ENCODE measurements around the gene MYO1C. TPM values are rescaled to one million over a fixed set of nuclear protein-coding genes. Genes with fewer than 3 reads are reported as not detected.
"Not testable (repeated sequence)": the region's sequence is repeated elsewhere in the genome, so short reads cannot be mapped to it uniquely, and the experiment has no call there.

The MYO1C gene, protein sequence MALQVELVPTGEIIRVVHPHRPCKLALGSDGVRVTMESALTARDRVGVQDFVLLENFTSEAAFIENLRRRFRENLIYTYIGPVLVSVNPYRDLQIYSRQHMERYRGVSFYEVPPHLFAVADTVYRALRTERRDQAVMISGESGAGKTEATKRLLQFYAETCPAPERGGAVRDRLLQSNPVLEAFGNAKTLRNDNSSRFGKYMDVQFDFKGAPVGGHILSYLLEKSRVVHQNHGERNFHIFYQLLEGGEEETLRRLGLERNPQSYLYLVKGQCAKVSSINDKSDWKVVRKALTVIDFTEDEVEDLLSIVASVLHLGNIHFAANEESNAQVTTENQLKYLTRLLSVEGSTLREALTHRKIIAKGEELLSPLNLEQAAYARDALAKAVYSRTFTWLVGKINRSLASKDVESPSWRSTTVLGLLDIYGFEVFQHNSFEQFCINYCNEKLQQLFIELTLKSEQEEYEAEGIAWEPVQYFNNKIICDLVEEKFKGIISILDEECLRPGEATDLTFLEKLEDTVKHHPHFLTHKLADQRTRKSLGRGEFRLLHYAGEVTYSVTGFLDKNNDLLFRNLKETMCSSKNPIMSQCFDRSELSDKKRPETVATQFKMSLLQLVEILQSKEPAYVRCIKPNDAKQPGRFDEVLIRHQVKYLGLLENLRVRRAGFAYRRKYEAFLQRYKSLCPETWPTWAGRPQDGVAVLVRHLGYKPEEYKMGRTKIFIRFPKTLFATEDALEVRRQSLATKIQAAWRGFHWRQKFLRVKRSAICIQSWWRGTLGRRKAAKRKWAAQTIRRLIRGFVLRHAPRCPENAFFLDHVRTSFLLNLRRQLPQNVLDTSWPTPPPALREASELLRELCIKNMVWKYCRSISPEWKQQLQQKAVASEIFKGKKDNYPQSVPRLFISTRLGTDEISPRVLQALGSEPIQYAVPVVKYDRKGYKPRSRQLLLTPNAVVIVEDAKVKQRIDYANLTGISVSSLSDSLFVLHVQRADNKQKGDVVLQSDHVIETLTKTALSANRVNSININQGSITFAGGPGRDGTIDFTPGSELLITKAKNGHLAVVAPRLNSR
- total RNA-seq: 9.0 TPM

- DNase-seq (ENCODE audit: low spot score in 2 of 2) (no peak), FAIRE-seq (no peak)
These were observed at the start of gene MYO1C for GRCh38 chr17:1492249-1493206. TSS of gene MYO1C (minus strand) at chr17:1492686. CDS start at chr17:1492487, 199 bp downstream.

- no peak for FAIRE-seq
- DNase-seq (ENCODE audit: low spot score in 2 of 2): no peak
These were observed 49.0 kb upstream of the MYO1C start for GRCh38 chr17:1541367-1541904.

DNA sequence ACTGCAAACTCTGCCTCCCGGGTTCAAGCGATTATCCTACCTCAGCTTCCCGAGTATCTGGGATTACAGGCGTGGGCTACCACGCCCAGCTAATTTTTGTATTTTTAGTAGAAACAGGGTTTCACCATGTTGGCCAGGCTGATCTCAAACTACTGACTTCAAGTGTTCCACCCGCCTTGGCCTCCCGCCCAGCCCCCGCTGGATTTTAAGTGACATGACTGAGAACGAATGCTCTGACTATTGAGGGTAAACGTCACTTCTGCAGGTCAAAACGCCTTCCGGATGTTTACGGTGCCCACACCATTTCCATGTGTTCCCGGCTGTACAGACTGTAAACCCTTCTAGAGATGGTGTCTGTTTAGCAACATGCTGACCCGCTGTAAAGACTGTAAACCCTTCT lies 47.3 kb upstream of the MYO1C start:
- DNase-seq (ENCODE audit: low spot score in 2 of 2) (no peak), FAIRE-seq (no peak)

DNA sequence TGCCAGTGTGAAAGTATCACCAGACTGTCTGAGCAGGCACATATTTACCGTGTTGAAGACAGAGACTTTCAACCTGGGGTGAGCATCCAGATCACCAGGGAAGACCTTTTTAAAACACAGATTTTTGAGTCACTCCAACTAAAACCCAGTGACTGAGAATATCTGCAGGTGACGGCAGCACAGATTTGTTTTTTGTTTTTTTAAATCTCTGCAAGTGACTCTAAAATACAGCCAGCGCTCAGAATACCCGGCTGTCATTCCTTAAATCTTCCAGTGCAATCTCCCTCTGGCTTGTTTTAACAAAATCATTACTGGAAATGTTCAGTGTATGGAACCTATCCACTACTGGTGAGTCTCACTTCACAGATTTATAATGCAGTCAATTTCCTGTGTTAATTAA lies 43.3 kb upstream of the MYO1C start:
- no peak for DNase-seq (ENCODE audit: low spot score in 2 of 2)
- no peak for FAIRE-seq

DNA sequence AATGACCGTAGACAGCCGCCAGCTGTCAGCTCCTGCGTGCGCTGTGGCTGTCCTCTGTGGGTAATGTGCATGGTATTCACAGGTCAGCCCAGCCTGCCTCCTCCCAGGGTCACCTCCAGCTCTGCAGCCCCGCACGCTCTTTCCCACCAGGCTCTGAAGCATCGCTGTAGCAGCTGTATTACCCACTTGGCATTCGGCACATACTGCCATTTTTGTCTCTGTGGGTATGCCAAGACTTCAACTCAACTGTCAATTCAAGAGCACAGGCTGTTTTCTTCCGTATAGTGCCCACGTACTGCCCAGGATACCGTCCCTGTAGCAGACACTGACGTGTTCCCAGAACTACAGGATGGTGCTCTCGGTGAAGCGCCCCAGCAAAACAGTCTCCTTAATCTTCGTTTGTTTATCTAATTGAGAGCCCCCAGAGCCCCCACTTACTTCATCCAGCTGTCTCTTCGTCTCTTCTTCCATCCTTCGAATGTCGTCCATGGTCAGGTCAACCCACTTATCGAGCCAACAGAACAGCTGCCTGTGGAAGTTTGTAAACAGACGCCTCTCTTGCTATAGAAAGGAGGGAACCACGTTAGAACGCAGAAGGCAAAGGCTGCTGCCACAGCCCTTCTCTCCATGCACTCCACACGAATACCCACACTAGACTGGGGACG lies 41.3 kb upstream of the MYO1C start:
- DNase-seq (ENCODE audit: low spot score in 2 of 2) (no peak), FAIRE-seq (no peak)

DNA sequence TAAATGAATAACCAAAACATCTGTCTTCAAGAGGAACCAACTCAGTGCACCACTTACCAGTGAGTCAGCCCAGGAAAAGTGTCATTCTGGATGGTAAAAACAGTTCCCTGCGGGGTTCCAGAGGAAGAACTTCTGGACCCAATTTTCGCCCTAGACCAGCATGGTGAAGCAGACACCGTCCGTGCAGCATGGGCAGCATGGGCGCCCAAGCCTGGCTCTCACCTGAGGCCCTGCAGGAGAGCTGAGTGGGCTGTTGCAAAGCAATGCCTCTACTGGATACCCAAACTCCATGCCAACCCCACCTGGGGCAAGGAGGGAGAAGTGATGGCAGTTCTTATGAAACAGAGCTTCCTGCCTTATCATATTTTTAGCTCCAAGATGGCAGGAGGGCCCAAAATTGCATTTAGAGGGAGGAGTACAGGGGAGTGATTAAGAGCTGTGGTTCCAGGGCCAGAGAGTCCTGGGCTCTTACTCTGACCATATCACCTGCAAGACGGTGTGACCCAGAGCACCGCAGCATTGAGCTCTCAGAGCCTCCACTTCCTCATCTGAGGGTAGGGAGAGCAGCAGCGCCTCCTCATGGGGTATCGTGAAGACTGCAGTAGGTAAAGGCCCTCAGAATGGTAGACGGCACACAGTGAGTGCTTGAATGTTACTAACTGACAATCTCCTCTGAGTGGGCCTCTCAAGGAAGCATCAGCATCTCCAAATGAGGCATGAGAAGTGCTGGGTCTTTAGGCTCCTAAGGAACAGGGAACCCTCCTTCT lies 40.5 kb upstream of the MYO1C start:
- DNase-seq (ENCODE audit: low spot score in 2 of 2) (no peak), FAIRE-seq (no peak)

DNA sequence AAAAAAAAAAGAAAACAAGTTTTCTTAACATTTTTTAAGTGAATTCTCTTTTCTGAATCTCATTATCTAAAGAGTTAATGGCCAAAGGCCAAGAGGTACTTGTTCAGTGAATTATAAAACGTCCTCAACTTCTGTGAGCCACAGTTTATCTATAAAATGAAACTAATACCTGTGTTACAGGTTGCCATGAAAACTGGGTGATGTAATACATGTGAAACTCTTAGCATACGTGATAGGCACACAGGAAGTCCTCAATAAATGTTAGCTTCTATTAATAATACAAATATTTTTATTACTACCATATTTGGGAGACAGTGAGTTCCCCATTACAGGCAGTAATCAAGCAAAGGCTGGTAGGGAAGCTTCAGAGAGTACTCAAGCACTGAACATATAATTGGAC lies 37.4 kb upstream of the MYO1C start:
- DNase-seq (ENCODE audit: low spot score in 2 of 2) (no peak), FAIRE-seq (no peak)

GRCh38 chr17:1526876-1527275 lies 34.4 kb upstream of the MYO1C start:
- FAIRE-seq: not testable (repeated sequence)

DNA sequence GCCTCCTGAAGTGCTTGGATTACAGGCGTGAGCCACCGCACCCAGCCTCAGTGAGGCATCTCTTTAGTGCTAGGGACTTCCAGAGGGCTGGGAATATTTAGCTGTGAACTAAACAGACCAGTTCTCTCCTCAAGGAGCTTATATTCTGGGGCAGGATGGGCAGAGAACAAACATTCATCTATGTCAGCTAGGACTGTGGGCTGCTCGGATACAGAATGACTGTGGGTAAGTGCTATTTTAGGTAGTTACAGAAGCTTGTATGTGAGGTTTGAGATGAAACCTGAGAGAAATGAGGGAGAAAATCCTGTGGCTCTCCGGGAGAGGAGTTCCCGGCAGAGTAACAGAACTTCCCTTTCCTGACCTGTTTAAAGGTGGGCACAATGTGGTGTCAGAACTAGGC lies 30.1 kb upstream of the MYO1C start:
- FAIRE-seq (no peak), DNase-seq (ENCODE audit: low spot score in 2 of 2) (no peak)

More at GRCh38 chr17:1526876-1527275, 34.4 kb upstream of the MYO1C start:
- not testable (repeated sequence) for DNase-seq (ENCODE audit: low spot score in 2 of 2)

DNA sequence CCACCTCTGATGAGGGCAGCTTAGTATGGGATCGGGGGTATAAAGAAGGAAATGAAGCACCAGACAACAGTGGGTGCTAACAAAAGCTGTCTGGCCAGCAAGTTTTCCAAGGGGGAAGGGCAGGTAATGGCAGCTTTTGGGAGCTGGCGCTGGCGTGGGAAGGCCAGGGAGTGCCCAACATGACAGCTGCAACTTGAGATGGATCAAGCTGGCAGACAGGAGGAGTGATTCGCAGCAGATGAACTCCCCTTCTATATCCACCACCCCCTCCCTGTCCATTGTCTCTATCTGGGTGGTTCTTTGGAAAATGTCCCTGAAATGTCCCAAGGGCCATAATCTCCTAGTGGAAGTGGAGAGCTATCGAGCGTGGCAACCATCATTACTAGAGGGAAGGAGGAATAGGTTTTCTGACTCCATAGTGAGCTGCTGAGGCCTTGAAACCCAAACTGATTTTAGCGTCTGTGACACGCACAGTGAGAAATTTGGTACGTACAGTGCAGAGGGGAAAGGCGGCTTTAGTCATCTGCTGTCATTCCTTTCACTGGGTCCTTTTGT lies 28.7 kb upstream of the MYO1C start:
- no peak for FAIRE-seq

DNA sequence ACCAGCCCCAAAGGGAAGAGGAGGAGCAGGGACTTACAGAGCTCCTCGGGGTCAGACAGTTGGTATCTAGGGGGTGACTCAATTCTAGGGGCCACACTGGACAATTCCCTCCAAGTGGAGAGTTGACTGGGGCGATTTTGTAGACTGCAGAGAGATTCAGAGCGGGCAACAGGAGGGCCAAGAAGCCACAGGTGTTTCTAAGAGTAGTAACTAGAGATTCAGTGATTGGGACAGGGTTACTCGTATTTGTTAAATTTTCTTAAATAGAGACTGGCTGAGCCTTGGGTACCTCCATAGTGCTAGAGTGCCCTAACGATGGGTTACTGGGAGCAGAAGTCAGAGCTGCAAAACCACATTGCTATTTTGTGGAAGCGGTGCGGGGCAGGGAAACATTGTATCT lies 27.2 kb upstream of the MYO1C start:
- FAIRE-seq: no peak

More for the DNA sequence above, 28.7 kb upstream of the MYO1C start:
- DNase-seq (ENCODE audit: low spot score in 2 of 2): no peak

GRCh38 chr17:1518410-1518809 lies 25.9 kb upstream of the MYO1C start:
- FAIRE-seq: no peak
- DNase-seq (ENCODE audit: low spot score in 2 of 2): no peak

More for the DNA sequence above, 27.2 kb upstream of the MYO1C start:
- DNase-seq (ENCODE audit: low spot score in 2 of 2): no peak

- no peak for FAIRE-seq
These were observed 24.1 kb upstream of the MYO1C start, which contains the start of gene INPP5K for GRCh38 chr17:1516388-1517161. TSS of gene INPP5K (minus strand) at chr17:1516612. CDS start at chr17:1516499, 113 bp downstream.

GRCh38 chr17:1515640-1516387 lies 23.3 kb upstream of the MYO1C start:
- FAIRE-seq: no peak
- peak; percentile 60 to 70 for DNase-seq (ENCODE audit: low spot score in 2 of 2)

More at GRCh38 chr17:1516388-1517161, 24.1 kb upstream of the MYO1C start, which contains the start of gene INPP5K:
- DNase-seq (ENCODE audit: low spot score in 2 of 2): peak; percentile 99

DNA sequence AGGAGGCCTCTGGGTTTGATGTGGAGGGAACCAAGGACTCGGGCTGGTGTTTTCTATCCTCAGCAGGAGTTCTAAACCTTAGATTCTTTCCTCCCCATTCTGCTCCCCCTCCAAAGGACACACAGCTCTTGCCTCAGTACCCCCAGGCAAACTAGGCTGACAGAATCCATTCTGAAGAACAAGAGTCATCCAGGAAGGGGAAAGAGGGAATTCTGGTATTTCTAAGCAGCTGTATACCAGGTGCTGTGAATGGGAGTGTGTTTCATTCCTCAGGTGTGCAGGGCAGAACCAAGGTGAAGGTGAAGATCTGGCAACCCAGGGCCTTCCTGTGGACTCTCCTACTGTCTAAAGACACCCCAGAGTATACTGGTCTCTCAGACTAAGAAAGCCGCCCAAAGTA lies 19.9 kb upstream of the MYO1C start:
- DNase-seq (ENCODE audit: low spot score in 2 of 2): no peak
- FAIRE-seq: no peak

DNA sequence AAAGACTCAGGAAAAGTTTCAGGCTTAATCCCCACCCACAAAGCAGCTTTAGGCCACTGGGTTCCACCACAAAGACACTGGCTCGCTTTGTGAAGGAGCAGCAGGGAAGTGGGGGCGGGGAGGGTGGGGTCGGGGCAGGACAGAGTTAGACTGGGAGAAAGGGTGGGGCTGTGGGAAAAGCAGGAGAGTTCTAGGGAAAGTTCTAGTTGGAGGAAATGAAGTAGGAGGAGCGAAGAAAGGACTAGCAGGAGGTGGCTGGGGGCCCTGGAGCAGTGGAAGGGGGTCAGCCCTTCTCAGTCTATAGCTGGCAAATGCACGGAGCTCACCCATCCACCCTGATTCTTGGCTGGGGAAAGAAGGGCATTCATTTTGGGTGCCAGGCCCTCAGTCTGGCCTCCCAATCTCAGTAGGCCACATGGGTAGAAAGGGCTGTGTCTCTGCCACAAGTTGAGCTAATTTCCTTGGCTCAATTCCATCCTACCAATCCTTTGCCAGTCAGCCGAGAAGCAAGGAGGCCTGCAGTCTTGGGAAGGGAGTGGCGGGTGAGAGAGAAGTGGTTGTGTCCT lies 19.4 kb upstream of the MYO1C start:
- no peak for FAIRE-seq

More for the DNA sequence above, 19.4 kb upstream of the MYO1C start:
- no peak for DNase-seq (ENCODE audit: low spot score in 2 of 2)
